Epithelial cell of esophagus (primary cell): ENCODE data around the gene PCBP2.
A peak's percentile ranks its signal among the peaks of the same experiment; 100 is the strongest.

Experiments
- DNase-seq: peaks from one replicate; pipeline ENCODE4 v3.0.0; 2010; ENCODE audit warnings: low read depth
- H3K4me3 ChIP-seq: 2 replicates; pipeline ENCODE4 v1.5.1; 2011; ENCODE audit warnings: mild to moderate bottlenecking, low read length, control low read depth
- CTCF ChIP-seq: IDR thresholded peaks from 2 replicates; pipeline ENCODE4 v1.5.1; 2011; ENCODE audit warnings: low read depth, mild to moderate bottlenecking, low read length, control low read depth, inconsistent platforms; ENCODE audit not compliant: insufficient read depth; ENCODE audit errors: missing control alignments

Gene PCBP2

GRCh38 chr12:53461059-53461458 lies 9.2 kb downstream of the PCBP2 start:
- no peak overlapping the region for H3K4me3 ChIP-seq
- DNase-seq = no peak
- no peak for TF ChIP-seq CTCF

GRCh38 chr12:53461591-53461990 lies 9.7 kb downstream of the PCBP2 start:
- H3K4me3 ChIP-seq = no peak overlapping the region
- no peak for DNase-seq
- no peak for TF ChIP-seq CTCF

- H3K4me3 ChIP-seq = no peak overlapping the region
- DNase-seq = no peak
- TF ChIP-seq CTCF = no peak
Observed at GRCh38 chr12:53462935-53463334, 11.0 kb downstream of the PCBP2 start.

GRCh38 chr12:53463802-53464560 lies 12.1 kb downstream of the PCBP2 start:
- H3K4me3 ChIP-seq = no peak overlapping the region
- no peak for TF ChIP-seq CTCF
- DNase-seq = no peak

- TF ChIP-seq CTCF = no peak
- DNase-seq = no peak
- no peak overlapping the region for H3K4me3 ChIP-seq
Observed at GRCh38 chr12:53464685-53465418, 12.9 kb downstream of the PCBP2 start.

- no peak for TF ChIP-seq CTCF
- H3K4me3 ChIP-seq = no peak overlapping the region
- no peak for DNase-seq
Observed at GRCh38 chr12:53465679-53466078, 13.8 kb downstream of the PCBP2 start.

GRCh38 chr12:53466640-53467039 lies 14.7 kb downstream of the PCBP2 start:
- H3K4me3 ChIP-seq = no peak overlapping the region
- DNase-seq = peak; percentile 90
- TF ChIP-seq CTCF = no peak
